ENCODE measurements around the gene TMEM74B. TPM values are rescaled to one million over a fixed set of nuclear protein-coding genes. Genes with fewer than 3 reads are reported as not detected.

TMEM74B gene
- total RNA-seq, 1 experiment from 2014 or later, result 1.1 TPM

- Histone ChIP-seq H3K36me3 (ENCODE audit: control insufficient read depth, insufficient read depth, low read length) (no peaks in the 10 kb centered on the region), H3K27ac (ENCODE audit: low read length) (no peak overlapping the region), H3K27me3 (ENCODE audit: control insufficient read depth, insufficient read depth, low read length) (no peaks in the 10 kb centered on the region), H3K4me3 (ENCODE audit: low read depth in 2 of 2, low read length in 2 of 2) (no peak overlapping the region), H3K9me3 (ENCODE audit: control insufficient read depth, insufficient read depth, low read depth, low read length) (no peaks in the 10 kb centered on the region), H3K4me1 (ENCODE audit: control insufficient read depth, insufficient read depth, low read length) (no peaks in the 10 kb centered on the region)
- intact Hi-C loops (cut with micrococcal nuclease; ENCODE audit: unreplicated experiment) (no loop called here), in situ Hi-C loops (cut with HindIII; ENCODE audit: low pct_unique_long_range_greater_than_20kb, low sequenced_read_pairs) (no loop called here)
- no TSS peak for BruUV-seq (replicated peaks)
- ChIA-PET CTCF (interaction anchor here (0.7 to 0.8 kb wide), 2 partner anchors 326 to 440 kb away, joined by 3 to 8 read pairs; no protein-coding TSS in a partner anchor), POLR2A (interaction anchor here (0.6 kb wide), 1 partner anchor 1733 kb away, joined by 10 read pairs; no protein-coding TSS in a partner anchor)
- DNase-seq (ENCODE audit: low read depth, low spot score) (no peak), ATAC-seq (peak; percentile 60; the same call in 1 of the 2 replicates)
- TF ChIP-seq CTCF (IDR thresholded peaks at IDR 0.05) (peak; percentile 48; the same call in 1 of the 2 replicates), SIN3A (IDR thresholded peaks at IDR 0.05; ENCODE audit: borderline replicate concordance, insufficient read depth, low read depth, low read length) (no peak)
Measured at GRCh38 chr20:1177680-1178079, 7.1 kb downstream of the TMEM74B start.

- TF ChIP-seq POLR2AphosphoS5 (IDR thresholded peaks at IDR 0.05; ENCODE audit: low read depth, low read length) (no peak), TCF7L2 (IDR thresholded peaks at IDR 0.05; ENCODE audit: low read depth, low read length) (no peak), SIN3A (IDR thresholded peaks at IDR 0.05; ENCODE audit: borderline replicate concordance, insufficient read depth, low read depth, low read length) (no peak), REST (IDR thresholded peaks at IDR 0.05; ENCODE audit: insufficient read depth in 1 of 2, low read depth in 2 of 2, low read length in 1 of 2) (no peak), CTCF (IDR thresholded peaks at IDR 0.05) (no peak)
- no peaks in the 10 kb centered on the region for H3K27me3 ChIP-seq (ENCODE audit: control insufficient read depth, insufficient read depth, low read length)
- intact Hi-C loops (cut with micrococcal nuclease; ENCODE audit: unreplicated experiment) (no loop called here), in situ Hi-C loops (cut with HindIII; ENCODE audit: low pct_unique_long_range_greater_than_20kb, low sequenced_read_pairs) (no loop called here)
- CTCF ChIA-PET, result no interaction called here
- no peaks in the 10 kb centered on the region for H3K36me3 ChIP-seq (ENCODE audit: control insufficient read depth, insufficient read depth, low read length)
- no TSS peak for BruUV-seq (replicated peaks)
- POLR2A ChIA-PET, result no interaction called here
- no peaks in the 10 kb centered on the region for H3K4me1 ChIP-seq (ENCODE audit: control insufficient read depth, insufficient read depth, low read length)
- no peak for DNase-seq (ENCODE audit: low read depth, low spot score)
- H3K4me3 ChIP-seq (ENCODE audit: low read depth in 2 of 2, low read length in 2 of 2), result no peak overlapping the region
- no peak overlapping the region for H3K27ac ChIP-seq (ENCODE audit: low read length)
- no peak; the same call in 1 of the 2 replicates for ATAC-seq
- no peaks in the 10 kb centered on the region for H3K9me3 ChIP-seq (ENCODE audit: control insufficient read depth, insufficient read depth, low read depth, low read length)
Measured at GRCh38 chr20:1174787-1175186, 10.0 kb downstream of the TMEM74B start.
